Inferior parietal cortex (tissue), 1 donor: ENCODE results near the gene ANAPC10.
"Not testable (repeated sequence)": the region's sequence is repeated elsewhere in the genome, so short reads cannot be mapped to it uniquely, and the experiment has no call there.

ENCODE experiments used
- DNase-seq: peaks from one replicate; pipeline ENCODE4 v3.0.0-alpha.2; 2016; ENCODE audit errors: extremely low spot score

Gene ANAPC10

GRCh38 chr4:145097821-145098674 lies at the start of gene ANAPC10, which contains the start of gene ABCE1:
Gene ANAPC10, minus strand, starts transcription at chr4:145098196. Its CDS starts 2,097 bp downstream, at chr4:145096099.
Gene ABCE1, plus strand, starts transcription at chr4:145098311. Its CDS starts 6,102 bp downstream, at chr4:145104413.
- peak; percentile 97 for DNase-seq

GRCh38 chr4:145136219-145136618 lies 38.2 kb upstream of the ANAPC10 start:
- DNase-seq, result not testable (repeated sequence)

- no peak for DNase-seq
Measured at GRCh38 chr4:145132511-145133098, 34.6 kb upstream of the ANAPC10 start.

- DNase-seq, result no peak
Measured at GRCh38 chr4:145131848-145132247, 33.9 kb upstream of the ANAPC10 start.

GRCh38 chr4:145130788-145131399 lies 32.9 kb upstream of the ANAPC10 start:
- DNase-seq, result no peak

GRCh38 chr4:145130130-145130529 lies 32.1 kb upstream of the ANAPC10 start:
- no peak for DNase-seq

GRCh38 chr4:145125396-145125795 lies 27.4 kb upstream of the ANAPC10 start:
- DNase-seq, result no peak

GRCh38 chr4:145108128-145108527 lies 10.1 kb upstream of the ANAPC10 start:
- no peak for DNase-seq

GRCh38 chr4:145107126-145107525 lies 9.1 kb upstream of the ANAPC10 start:
- DNase-seq, result no peak

GRCh38 chr4:145103496-145103895 lies 5.5 kb upstream of the ANAPC10 start:
- no peak for DNase-seq

GRCh38 chr4:145102619-145103018 lies 4.6 kb upstream of the ANAPC10 start:
- no peak for DNase-seq

- DNase-seq, result no peak
Measured at GRCh38 chr4:145101091-145101490, 3.1 kb upstream of the ANAPC10 start.

- DNase-seq, result peak; percentile 22
Measured at GRCh38 chr4:145099653-145100052, 1.7 kb upstream of the ANAPC10 start.

GRCh38 chr4:145098675-145099037 lies 660 bp upstream of the ANAPC10 start:
- peak; percentile 49 for DNase-seq

GRCh38 chr4:145097331-145097820 lies 620 bp downstream of the ANAPC10 start:
- DNase-seq, result no peak

- DNase-seq, result no peak
Measured at GRCh38 chr4:145093638-145094037, 4.4 kb downstream of the ANAPC10 start.

GRCh38 chr4:145090380-145090779 lies 7.6 kb downstream of the ANAPC10 start:
- no peak for DNase-seq

- DNase-seq, result no peak
Measured at GRCh38 chr4:145083891-145084605, 13.9 kb downstream of the ANAPC10 start.

- no peak for DNase-seq
Measured at GRCh38 chr4:145081756-145082155, 16.2 kb downstream of the ANAPC10 start.

- DNase-seq, result no peak
Measured at GRCh38 chr4:145076469-145076855, 21.5 kb downstream of the ANAPC10 start.

GRCh38 chr4:145075742-145076468 lies 22.1 kb downstream of the ANAPC10 start:
- DNase-seq, result no peak
